WTC11 (cell line): ENCODE data around the gene ADARB2.

Experiments used
- KAT7 ChIP-seq: sonication (generic); formaldehyde crosslinking; IDR thresholded peaks from 2 replicates; pipeline ENCODE4 v1.8.1; 2023; ENCODE audit warnings: missing genetic modification reagents, mild to moderate bottlenecking, borderline replicate concordance
- MYBL2 ChIP-seq: sonication (generic); formaldehyde crosslinking; IDR thresholded peaks from 2 replicates; pipeline ENCODE4 v1.8.1; 2023; ENCODE audit warnings: mild to moderate bottlenecking, moderate library complexity, missing genetic modification reagents
- TF ChIP-seq, protein P1 (sequence below): fragments of 200-600 bp; IDR thresholded peaks from 2 replicates; pipeline ENCODE4 v1.8.0; 2022; ENCODE audit warnings: antibody characterized with exemption
- TF ChIP-seq, protein P2 (sequence below): sonication (generic); formaldehyde crosslinking; IDR thresholded peaks from 2 replicates; pipeline ENCODE4 v1.8.1; 2022; ENCODE audit warnings: low read depth, missing genetic modification reagents, borderline replicate concordance
- TF ChIP-seq, protein P3 (sequence below): fragments of 250-450 bp; sonication (Bioruptor Pico); IDR thresholded peaks from 2 replicates; pipeline ENCODE4 v1.9.0; 2021; ENCODE audit warnings: mild to moderate bottlenecking

DNA sequence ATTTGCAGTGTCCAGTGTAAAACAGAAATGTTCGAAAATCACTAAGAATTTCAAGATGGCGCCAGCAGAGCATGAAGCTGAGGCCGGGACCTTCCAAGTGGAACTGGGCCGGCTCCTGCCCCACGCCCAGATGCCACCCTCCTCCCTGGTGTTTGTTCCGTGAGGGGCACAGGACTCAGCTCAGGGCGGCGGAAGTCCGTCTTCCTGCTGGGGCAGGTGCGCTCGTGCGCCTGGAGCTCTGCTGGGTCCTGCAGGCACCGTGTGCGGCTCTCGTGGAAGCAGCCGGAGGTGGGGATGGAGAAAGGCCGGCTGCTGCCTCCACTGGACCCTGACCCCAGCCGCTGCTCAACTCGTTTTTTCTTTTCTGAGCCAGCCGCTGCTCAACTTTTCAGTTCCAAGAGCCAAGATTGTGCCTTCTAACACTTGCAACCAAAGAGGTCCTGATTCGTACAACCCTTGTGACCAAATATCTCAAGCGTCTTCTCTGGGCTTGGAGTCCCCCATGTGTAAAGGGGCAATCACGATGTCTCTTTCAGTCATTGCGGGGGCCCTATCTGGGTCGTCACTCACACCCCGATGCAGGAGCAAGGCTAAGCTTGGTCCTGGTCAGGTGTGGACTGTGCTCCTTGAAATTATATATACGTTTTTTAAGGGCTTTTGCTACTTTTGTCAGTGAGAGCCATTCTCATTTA is 334.4 kb downstream of the ADARB2 start:
- TF ChIP-seq, protein P1, sequence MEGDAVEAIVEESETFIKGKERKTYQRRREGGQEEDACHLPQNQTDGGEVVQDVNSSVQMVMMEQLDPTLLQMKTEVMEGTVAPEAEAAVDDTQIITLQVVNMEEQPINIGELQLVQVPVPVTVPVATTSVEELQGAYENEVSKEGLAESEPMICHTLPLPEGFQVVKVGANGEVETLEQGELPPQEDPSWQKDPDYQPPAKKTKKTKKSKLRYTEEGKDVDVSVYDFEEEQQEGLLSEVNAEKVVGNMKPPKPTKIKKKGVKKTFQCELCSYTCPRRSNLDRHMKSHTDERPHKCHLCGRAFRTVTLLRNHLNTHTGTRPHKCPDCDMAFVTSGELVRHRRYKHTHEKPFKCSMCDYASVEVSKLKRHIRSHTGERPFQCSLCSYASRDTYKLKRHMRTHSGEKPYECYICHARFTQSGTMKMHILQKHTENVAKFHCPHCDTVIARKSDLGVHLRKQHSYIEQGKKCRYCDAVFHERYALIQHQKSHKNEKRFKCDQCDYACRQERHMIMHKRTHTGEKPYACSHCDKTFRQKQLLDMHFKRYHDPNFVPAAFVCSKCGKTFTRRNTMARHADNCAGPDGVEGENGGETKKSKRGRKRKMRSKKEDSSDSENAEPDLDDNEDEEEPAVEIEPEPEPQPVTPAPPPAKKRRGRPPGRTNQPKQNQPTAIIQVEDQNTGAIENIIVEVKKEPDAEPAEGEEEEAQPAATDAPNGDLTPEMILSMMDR: no peak
- TF ChIP-seq KAT7 (CRISPR knock-in tag) (no peak), MYBL2 (CRISPR knock-in tag) (no peak)
- TF ChIP-seq, protein P2, sequence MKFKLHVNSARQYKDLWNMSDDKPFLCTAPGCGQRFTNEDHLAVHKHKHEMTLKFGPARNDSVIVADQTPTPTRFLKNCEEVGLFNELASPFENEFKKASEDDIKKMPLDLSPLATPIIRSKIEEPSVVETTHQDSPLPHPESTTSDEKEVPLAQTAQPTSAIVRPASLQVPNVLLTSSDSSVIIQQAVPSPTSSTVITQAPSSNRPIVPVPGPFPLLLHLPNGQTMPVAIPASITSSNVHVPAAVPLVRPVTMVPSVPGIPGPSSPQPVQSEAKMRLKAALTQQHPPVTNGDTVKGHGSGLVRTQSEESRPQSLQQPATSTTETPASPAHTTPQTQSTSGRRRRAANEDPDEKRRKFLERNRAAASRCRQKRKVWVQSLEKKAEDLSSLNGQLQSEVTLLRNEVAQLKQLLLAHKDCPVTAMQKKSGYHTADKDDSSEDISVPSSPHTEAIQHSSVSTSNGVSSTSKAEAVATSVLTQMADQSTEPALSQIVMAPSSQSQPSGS: no peak
- TF ChIP-seq, protein P3, sequence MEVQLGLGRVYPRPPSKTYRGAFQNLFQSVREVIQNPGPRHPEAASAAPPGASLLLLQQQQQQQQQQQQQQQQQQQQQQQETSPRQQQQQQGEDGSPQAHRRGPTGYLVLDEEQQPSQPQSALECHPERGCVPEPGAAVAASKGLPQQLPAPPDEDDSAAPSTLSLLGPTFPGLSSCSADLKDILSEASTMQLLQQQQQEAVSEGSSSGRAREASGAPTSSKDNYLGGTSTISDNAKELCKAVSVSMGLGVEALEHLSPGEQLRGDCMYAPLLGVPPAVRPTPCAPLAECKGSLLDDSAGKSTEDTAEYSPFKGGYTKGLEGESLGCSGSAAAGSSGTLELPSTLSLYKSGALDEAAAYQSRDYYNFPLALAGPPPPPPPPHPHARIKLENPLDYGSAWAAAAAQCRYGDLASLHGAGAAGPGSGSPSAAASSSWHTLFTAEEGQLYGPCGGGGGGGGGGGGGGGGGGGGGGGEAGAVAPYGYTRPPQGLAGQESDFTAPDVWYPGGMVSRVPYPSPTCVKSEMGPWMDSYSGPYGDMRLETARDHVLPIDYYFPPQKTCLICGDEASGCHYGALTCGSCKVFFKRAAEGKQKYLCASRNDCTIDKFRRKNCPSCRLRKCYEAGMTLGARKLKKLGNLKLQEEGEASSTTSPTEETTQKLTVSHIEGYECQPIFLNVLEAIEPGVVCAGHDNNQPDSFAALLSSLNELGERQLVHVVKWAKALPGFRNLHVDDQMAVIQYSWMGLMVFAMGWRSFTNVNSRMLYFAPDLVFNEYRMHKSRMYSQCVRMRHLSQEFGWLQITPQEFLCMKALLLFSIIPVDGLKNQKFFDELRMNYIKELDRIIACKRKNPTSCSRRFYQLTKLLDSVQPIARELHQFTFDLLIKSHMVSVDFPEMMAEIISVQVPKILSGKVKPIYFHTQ (CRISPR knock-in tag): no peak
